ENCODE measurements around the gene PPP1R8. TPM values are rescaled to one million over a fixed set of nuclear protein-coding genes. Genes with fewer than 3 reads are reported as not detected.
"Not testable (repeated sequence)": the region's sequence is repeated elsewhere in the genome, so short reads cannot be mapped to it uniquely, and the experiment has no call there.

Gene PPP1R8
- total and polyA plus RNA-seq, 8 donors: 31.1 to 56.3 (median 48.8) TPM

GRCh38 chr1:27807385-27807784, 23.2 kb upstream of the PPP1R8 start:
- Histone ChIP-seq H3K4me1 (no peaks in the 10 kb centered on the region), H3K36me3 (peaks cover 0 to 87% of the 10 kb centered on the region in 2 donors), H3K9me3 (no peaks in the 10 kb centered on the region), H3K4me3 (no peak overlapping the region), H3K27me3 (no peaks in the 10 kb centered on the region), H3K27ac (no peak overlapping the region)
- no peak for DNase-seq
- no peak for ATAC-seq
- TF ChIP-seq, protein P1, sequence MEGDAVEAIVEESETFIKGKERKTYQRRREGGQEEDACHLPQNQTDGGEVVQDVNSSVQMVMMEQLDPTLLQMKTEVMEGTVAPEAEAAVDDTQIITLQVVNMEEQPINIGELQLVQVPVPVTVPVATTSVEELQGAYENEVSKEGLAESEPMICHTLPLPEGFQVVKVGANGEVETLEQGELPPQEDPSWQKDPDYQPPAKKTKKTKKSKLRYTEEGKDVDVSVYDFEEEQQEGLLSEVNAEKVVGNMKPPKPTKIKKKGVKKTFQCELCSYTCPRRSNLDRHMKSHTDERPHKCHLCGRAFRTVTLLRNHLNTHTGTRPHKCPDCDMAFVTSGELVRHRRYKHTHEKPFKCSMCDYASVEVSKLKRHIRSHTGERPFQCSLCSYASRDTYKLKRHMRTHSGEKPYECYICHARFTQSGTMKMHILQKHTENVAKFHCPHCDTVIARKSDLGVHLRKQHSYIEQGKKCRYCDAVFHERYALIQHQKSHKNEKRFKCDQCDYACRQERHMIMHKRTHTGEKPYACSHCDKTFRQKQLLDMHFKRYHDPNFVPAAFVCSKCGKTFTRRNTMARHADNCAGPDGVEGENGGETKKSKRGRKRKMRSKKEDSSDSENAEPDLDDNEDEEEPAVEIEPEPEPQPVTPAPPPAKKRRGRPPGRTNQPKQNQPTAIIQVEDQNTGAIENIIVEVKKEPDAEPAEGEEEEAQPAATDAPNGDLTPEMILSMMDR (IDR thresholded peaks at IDR 0.05): no peak
- intact Hi-C loops (cut with DNase I): no loop called here

DNA sequence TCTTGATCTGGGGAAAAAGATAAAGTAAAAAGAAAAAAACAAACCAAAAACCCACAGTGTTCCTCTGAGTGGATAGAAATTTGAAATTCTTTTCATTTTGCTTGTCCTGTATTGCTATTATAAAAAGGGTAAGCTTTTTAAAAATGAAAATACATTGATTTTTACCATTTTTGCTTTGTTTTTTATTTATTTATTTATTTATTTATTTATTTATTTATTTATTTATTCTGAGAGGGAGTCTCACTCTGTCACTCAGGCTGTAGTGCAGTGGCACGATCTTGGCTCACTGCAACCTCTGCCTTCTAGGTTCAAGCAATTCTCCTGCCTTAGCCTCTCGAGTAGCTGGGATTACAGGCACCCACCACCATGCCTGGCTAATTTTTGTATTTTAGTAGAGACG, 22.5 kb upstream of the PPP1R8 start:
- ATAC-seq; H3K4me3 ChIP-seq; H3K27ac ChIP-seq; intact Hi-C loops (cut with DNase I); H3K9me3 ChIP-seq; DNase-seq; H3K27me3 ChIP-seq; H3K4me1 ChIP-seq: not testable (repeated sequence)
- peaks cover 0 to 87% of the 10 kb centered on the region in 2 donors for H3K36me3 ChIP-seq

DNA sequence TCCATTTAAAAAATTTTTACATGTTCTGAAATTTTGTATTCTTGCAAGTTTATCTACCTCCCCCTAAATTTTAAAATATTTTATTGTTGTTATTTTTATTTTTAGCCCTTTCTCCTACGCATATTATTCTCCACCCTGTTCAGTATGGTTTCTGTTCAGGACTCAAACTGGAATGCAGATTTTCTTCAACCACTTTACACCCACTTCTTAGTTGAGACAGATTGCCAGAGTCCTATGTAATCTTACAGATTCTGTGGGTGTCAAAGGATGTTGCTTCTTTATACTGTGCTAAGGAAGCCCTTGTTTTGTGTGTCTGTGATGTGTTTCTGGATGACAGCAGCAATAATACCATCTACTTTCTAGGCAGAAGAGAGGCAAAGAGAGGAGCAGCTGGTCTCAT, 20.7 kb upstream of the PPP1R8 start:
- intact Hi-C loops (cut with DNase I): no loop called here
- H3K27me3 ChIP-seq: no peaks in the 10 kb centered on the region
- peaks cover 0 to 87% of the 10 kb centered on the region in 2 donors for H3K36me3 ChIP-seq
- no peaks in the 10 kb centered on the region for H3K4me1 ChIP-seq
- TF ChIP-seq, protein P1 (IDR thresholded peaks at IDR 0.05): no peak
- no peak overlapping the region for H3K4me3 ChIP-seq
- DNase-seq (no peak), ATAC-seq (no peak)
- H3K9me3 ChIP-seq: no peaks in the 10 kb centered on the region
- no peak overlapping the region for H3K27ac ChIP-seq

DNA sequence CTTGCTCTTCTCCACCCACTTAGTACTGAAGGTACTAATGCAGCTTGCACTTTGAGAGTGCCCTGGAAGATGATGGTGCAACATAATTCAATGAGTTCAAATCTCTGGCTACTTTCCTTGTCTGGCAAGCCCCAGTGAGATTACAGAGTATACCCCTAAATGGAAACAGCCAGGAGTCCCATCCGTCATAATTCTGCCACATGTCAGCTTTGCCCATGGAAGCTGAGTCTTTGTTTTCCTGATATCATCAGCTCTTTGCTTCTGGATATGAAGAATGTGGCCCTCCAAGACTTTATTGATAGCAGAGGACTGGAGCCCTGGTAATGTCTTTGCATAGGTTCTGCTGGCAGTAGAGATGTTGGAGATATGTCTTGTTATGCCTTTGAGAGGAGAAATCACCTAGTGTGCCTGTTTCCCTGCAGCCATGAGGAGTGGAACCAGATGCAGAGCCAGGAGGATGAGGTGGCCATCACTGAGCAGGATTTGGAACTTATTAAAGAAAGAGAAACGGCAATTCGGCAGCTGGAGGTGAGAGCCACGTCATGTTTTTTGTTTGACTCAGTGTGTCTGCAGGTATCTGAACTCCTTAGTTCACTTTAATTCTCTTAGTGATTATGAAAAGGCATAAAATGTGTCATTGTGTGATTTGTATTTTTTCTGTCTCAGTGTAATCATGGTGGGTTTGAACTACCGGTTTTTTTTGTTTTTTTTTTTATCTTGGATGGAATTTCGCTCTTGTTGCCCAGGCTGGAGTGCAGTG, 18.7 kb upstream of the PPP1R8 start:
- no peaks in the 10 kb centered on the region for H3K9me3 ChIP-seq
- no peaks in the 10 kb centered on the region for H3K4me1 ChIP-seq
- TF ChIP-seq, protein P1 (IDR thresholded peaks at IDR 0.05): no peak
- no peak overlapping the region for H3K27ac ChIP-seq
- intact Hi-C loops (cut with DNase I): no loop called here
- H3K4me3 ChIP-seq: no peak overlapping the region
- no peak for ATAC-seq
- no peak for DNase-seq
- no peaks in the 10 kb centered on the region for H3K27me3 ChIP-seq
- peaks cover 0 to 87% of the 10 kb centered on the region in 2 donors for H3K36me3 ChIP-seq

DNA sequence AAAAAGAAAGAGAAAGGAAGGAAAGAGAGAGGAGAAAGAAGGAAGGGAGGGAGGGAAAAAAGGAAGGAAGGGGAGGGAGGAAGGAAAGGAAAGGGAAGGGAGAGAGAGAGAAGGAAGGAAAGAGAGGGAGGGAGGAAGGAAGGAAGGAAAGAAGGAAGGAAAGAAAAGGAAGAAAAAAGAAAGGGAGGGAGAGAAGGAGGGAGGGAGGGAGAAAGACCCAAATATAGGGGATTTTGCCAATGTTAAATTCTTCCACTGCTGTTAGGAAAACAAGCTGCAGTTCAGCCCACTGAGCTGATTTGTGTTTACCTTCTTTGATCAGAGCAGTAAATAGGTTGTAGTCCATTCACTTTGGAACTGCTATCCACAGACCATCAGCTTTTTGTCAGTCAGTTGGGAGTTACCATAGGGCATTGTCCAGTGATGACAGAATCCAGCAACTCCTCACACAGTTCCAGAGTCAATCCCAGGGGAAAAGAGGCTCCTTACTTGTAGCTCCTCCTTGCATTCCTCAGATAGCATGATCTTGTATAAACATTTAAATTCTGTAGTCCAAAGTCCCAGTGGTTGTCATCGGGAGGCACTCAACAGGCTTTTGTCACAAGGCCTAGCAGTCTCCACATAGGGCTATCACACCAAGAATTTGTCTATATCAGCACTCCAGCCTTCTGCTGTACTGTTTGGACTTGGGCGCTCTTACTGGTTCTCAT, 13.5 kb upstream of the PPP1R8 start:
- Histone ChIP-seq H3K36me3 (peaks cover 5 to 97% of the 10 kb centered on the region in 2 donors), H3K9me3 (no peaks in the 10 kb centered on the region), H3K4me1 (no peaks in the 10 kb centered on the region), H3K4me3 (no peak overlapping the region), H3K27me3 (no peaks in the 10 kb centered on the region), H3K27ac (peak overlapping the region in 1 of 2 donors; percentile 41)
- TF ChIP-seq, protein P1 (IDR thresholded peaks at IDR 0.05): no peak
- DNase-seq: no peak
- intact Hi-C loops (cut with DNase I): no loop called here
- ATAC-seq: peak; percentile 52
